ENCODE data around the gene UBE4B. TPM values are rescaled to one million over a fixed set of nuclear protein-coding genes. Genes with fewer than 3 reads are reported as not detected.

Gene UBE4B
- total RNA-seq, 1 donor from 2014 or later, result 66.7 TPM

DNA sequence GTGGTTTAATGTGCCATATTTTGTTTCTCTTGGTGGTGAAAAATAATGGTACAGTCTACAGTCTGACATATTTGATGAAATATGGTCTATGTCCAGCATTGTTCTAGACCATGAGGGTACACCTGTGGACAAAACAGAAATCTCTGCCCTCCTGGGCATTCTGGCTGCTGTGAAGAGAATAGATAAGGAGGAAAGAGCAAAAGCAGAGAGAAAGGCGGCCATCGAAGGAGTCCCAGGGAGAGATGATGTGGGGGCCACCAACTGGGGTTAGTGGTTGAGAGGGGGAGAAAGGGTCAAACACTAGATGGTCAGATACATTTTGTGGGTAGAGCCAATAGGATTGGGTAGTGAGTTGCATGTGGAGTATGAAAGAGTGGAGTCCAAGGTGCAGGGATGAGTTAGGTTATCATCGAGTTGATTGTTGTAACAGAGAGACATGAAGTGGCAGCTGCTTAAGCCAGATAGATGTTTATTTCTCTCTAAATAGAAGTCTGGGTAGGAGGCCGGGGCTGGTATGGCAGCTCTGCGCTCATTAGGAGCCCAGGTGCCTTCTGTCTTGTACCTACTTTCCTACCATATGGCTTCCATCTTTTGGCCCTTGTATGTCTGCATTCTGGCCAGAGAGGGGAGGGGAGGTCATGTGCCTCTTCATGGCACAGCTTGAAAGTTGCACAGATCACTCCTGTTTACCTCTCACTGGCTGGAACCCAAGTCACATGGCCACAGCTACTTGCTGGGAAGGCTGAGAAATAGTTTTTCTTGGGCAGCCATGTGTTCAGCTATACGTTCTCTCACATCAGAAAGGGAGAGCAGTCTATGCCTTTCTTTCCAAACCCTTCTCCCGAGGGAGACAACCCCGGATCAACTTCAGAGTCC is 13.0 kb downstream of the UBE4B start:
- Mint-ChIP-seq H3K4me3 (no peak overlapping the region), H3K27me3 (ENCODE audit: insufficient read depth, low read depth) (peaks cover under 1% of the 10 kb centered on the region), H3K4me1 (peaks cover 19% of the 10 kb centered on the region), H3K27ac (no peak overlapping the region), H3K36me3 (peaks cover 20% of the 10 kb centered on the region), H3K9me3 (no peaks in the 10 kb centered on the region)
- Histone ChIP-seq H3K4me1 (peaks cover 15% of the 10 kb centered on the region), H3K4me2 (peak overlapping the region; percentile 27), H3K27ac (no peak overlapping the region), H3K4me3 (no peak overlapping the region), H4K20me1 (ENCODE audit: low read depth) (peaks cover 61% of the 10 kb centered on the region), H3F3A (ENCODE audit: low read depth) (peaks cover 8% of the 10 kb centered on the region), H3K27me3 (no peaks in the 10 kb centered on the region), H2AFZ (replicated peaks) (no peak overlapping the region), H3K79me2 (ENCODE audit: low read depth) (peaks cover 100% of the 10 kb centered on the region), H3K9me3 (ENCODE audit: low read depth) (no peaks in the 10 kb centered on the region), H3K9ac (no peak overlapping the region), H3K36me3 (no peaks in the 10 kb centered on the region)
- DNase-seq (ENCODE audit: low spot score), result no peak
- TF ChIP-seq EZH2 (IDR thresholded peaks at IDR 0.05) (no peak), EZH2phosphoT487 (IDR thresholded peaks at IDR 0.05) (no peak)
- TF ChIP-seq, protein P1, sequence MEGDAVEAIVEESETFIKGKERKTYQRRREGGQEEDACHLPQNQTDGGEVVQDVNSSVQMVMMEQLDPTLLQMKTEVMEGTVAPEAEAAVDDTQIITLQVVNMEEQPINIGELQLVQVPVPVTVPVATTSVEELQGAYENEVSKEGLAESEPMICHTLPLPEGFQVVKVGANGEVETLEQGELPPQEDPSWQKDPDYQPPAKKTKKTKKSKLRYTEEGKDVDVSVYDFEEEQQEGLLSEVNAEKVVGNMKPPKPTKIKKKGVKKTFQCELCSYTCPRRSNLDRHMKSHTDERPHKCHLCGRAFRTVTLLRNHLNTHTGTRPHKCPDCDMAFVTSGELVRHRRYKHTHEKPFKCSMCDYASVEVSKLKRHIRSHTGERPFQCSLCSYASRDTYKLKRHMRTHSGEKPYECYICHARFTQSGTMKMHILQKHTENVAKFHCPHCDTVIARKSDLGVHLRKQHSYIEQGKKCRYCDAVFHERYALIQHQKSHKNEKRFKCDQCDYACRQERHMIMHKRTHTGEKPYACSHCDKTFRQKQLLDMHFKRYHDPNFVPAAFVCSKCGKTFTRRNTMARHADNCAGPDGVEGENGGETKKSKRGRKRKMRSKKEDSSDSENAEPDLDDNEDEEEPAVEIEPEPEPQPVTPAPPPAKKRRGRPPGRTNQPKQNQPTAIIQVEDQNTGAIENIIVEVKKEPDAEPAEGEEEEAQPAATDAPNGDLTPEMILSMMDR (IDR thresholded peaks at IDR 0.05), result no peak

DNA sequence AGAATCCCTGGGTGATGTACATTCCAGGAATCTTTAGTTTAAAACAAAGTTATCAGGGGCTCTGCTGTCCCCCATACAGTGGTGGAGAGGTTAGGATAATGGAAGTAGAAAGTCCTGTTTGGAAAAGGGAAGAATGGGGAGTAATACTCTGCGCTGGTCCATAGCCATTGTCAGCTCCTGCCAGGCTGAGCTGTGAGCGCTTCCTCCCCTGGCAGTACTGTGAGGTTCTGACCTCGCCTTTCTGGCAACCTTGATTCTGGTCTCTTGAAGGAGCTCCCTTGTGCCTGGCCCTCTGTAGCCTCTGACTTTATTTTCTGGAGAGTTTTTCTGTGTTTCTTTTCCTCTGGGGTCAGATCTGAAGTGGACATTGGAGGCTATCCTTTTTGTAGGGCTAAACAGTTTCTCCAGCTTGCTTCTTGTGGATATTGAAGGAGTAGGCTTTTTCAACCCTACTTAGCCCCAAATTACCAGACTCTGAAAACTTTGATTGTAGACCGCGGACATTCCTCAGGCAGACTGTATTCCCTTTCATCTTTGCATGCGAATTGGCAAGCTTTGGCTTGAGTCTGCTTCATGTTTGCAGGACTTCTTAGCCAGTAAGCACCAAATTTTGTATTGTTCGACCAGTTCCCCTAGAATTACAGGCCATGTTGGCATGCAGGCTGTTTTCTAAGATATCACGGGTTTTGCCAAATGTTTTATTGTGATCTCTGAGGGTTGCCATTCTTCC is 13.8 kb downstream of the UBE4B start:
- H3K36me3 Mint-ChIP-seq, result peaks cover 26% of the 10 kb centered on the region
- TF ChIP-seq EZH2 (IDR thresholded peaks at IDR 0.05) (no peak), EZH2phosphoT487 (IDR thresholded peaks at IDR 0.05) (no peak)
- TF ChIP-seq, protein P1 (IDR thresholded peaks at IDR 0.05), result no peak
- H3K4me1 Mint-ChIP-seq, result peaks cover 21% of the 10 kb centered on the region

DNA sequence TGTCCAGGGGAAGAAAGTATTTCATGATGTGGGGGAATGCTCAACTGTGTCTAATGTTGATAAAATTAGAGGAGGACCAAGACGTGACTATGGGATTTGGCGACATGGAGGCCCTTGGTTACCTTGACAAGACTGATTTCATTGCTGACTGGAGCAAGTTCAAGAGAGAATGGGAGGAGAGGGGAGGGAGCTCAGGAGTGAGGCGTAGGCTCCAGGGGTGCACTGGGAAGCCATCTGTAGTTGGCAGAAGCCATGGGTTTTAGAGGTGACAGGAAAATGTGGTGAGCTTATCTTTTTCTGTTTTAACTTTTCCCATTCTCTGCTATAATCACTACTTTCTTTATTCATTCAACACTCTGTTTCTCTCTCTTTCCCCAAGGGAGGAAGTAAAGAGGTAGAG is 15.8 kb downstream of the UBE4B start:
- no peak overlapping the region for H3K27ac Mint-ChIP-seq

More for the DNA sequence above, 13.8 kb downstream of the UBE4B start:
- Histone ChIP-seq H2AFZ (replicated peaks) (no peak overlapping the region), H3F3A (ENCODE audit: low read depth) (peaks cover 8% of the 10 kb centered on the region), H4K20me1 (ENCODE audit: low read depth) (peaks cover 59% of the 10 kb centered on the region), H3K27me3 (no peaks in the 10 kb centered on the region), H3K4me1 (peaks cover 17% of the 10 kb centered on the region), H3K36me3 (no peaks in the 10 kb centered on the region), H3K4me2 (peak overlapping the region; percentile 27), H3K9ac (no peak overlapping the region), H3K4me3 (no peak overlapping the region), H3K79me2 (ENCODE audit: low read depth) (peaks cover 100% of the 10 kb centered on the region), H3K9me3 (ENCODE audit: low read depth) (no peaks in the 10 kb centered on the region), H3K27ac (no peak overlapping the region)
- no peak overlapping the region for H3K27ac Mint-ChIP-seq
- DNase-seq (ENCODE audit: low spot score), result peak; percentile 6
- peak overlapping the region; percentile 27 for H3K4me3 Mint-ChIP-seq
- H3K27me3 Mint-ChIP-seq (ENCODE audit: insufficient read depth, low read depth), result no peaks in the 10 kb centered on the region
- no peaks in the 10 kb centered on the region for H3K9me3 Mint-ChIP-seq

More for the DNA sequence above, 15.8 kb downstream of the UBE4B start:
- Histone ChIP-seq H2AFZ (replicated peaks) (no peak overlapping the region), H3K79me2 (ENCODE audit: low read depth) (peaks cover 99% of the 10 kb centered on the region), H3F3A (ENCODE audit: low read depth) (peaks cover 8% of the 10 kb centered on the region), H3K9ac (no peak overlapping the region), H3K4me2 (no peak overlapping the region), H3K4me3 (no peak overlapping the region), H3K4me1 (peaks cover 18% of the 10 kb centered on the region), H3K27me3 (no peaks in the 10 kb centered on the region), H3K27ac (no peak overlapping the region), H4K20me1 (ENCODE audit: low read depth) (peaks cover 57% of the 10 kb centered on the region), H3K9me3 (ENCODE audit: low read depth) (no peaks in the 10 kb centered on the region), H3K36me3 (no peaks in the 10 kb centered on the region)
- no peak for DNase-seq (ENCODE audit: low spot score)
- Mint-ChIP-seq H3K4me3 (no peak overlapping the region), H3K36me3 (peaks cover 34% of the 10 kb centered on the region), H3K4me1 (peaks cover 27% of the 10 kb centered on the region), H3K27me3 (ENCODE audit: insufficient read depth, low read depth) (no peaks in the 10 kb centered on the region), H3K9me3 (no peaks in the 10 kb centered on the region)
- TF ChIP-seq EZH2 (IDR thresholded peaks at IDR 0.05), result no peak
- TF ChIP-seq EZH2phosphoT487 (IDR thresholded peaks at IDR 0.05), result no peak
- TF ChIP-seq, protein P1 (IDR thresholded peaks at IDR 0.05), result no peak
